HepG2 (cell line): Measurements from ENCODE around the gene RALY. TPM values are rescaled to one million over a fixed set of nuclear protein-coding genes. Genes with fewer than 3 reads are reported as not detected.

Source experiments
- ATAC-seq: fragments of 200-7000 bp; cut with Tn5 transposase; 3 replicates; pipeline ENCODE4 v1.9.1; 2020; ENCODE audit warnings: mild to moderate bottlenecking, moderate library complexity
- BruUV-seq: library from RNA; stranded (reverse); fragments of 400-500 nt; replicated peaks from 2 replicates; lab custom pipeline; 2021; lab: Mats Ljungman, UMichigan
- CTCF ChIA-PET: fragments of 300-600 bp; formaldehyde crosslinking; extraction: SDS; loops from one replicate; lab custom pipeline; 2021; ENCODE audit warnings: low total read pairs, inconsistent platforms, low intra/inter-chr PET ratio; lab: Yijun Ruan, JAX
- POLR2A ChIA-PET: fragments of 350-600 bp; sonication (Branson Sonifier 250); formaldehyde crosslinking; loops from one replicate; lab custom pipeline; 2020; ENCODE audit warnings: antibody characterized with exemption, inconsistent platforms; lab: Yijun Ruan, JAX
- DNase-seq: peaks from one replicate; pipeline ENCODE4 v3.0.0-alpha.2; 2015; ENCODE audit warnings: low spot score
- FAIRE-seq: peaks from 3 replicates; lab custom pipeline; 2011; peaks lifted over from hg19 to GRCh38; lab: Jason Lieb, UNC
- H2AFZ ChIP-seq: one replicate; pipeline ENCODE4 v1.6.1; 2011; ENCODE audit warnings: low read length, inconsistent platforms
- H3K27ac ChIP-seq: fragments of 300-600 bp; 3 replicates; pipeline ENCODE4 v1.8.0; 2011; ENCODE audit warnings: mixed run types, mild to moderate bottlenecking, mixed read lengths, low read length, inconsistent platforms; ENCODE audit not compliant: insufficient read depth; ENCODE audit errors: extremely low read length
- H3K27me3 ChIP-seq, 2 experiments: fragments of 200-600 bp in 1 of 2; 2 replicates in 1 of 2; 3 replicates in 1 of 2; pipeline versions ENCODE4 v1.6.0 to v1.8.0; 2011; ENCODE audit warnings: low read length in 2 of 2, mild to moderate bottlenecking in 2 of 2, moderate library complexity in 2 of 2, inconsistent platforms in 1 of 2; ENCODE audit not compliant: insufficient read depth in 2 of 2, control insufficient read depth in 1 of 2
- H3K36me3 ChIP-seq, 2 experiments: fragments of 200-600 bp in 1 of 2; replicated peaks in 1 of 2; 2 replicates in 1 of 2; 3 replicates in 1 of 2; pipeline versions ENCODE4 v1.5.1 to v1.8.0; 2011; ENCODE audit warnings: low read length in 2 of 2, inconsistent platforms in 1 of 2; ENCODE audit not compliant: insufficient read depth in 2 of 2, control insufficient read depth in 1 of 2
- H3K4me1 ChIP-seq: 2 replicates; pipeline ENCODE4 v1.5.1; 2012; ENCODE audit warnings: low read length, inconsistent platforms; ENCODE audit not compliant: insufficient read depth
- H3K4me2 ChIP-seq: 2 replicates; pipeline ENCODE4 v1.6.0; 2011; ENCODE audit warnings: low read depth, low read length, inconsistent platforms
- H3K4me3 ChIP-seq, 3 experiments: fragments of 200-600 bp in 1 of 3; sonication (generic), shearing (Covaris generic) in 1 of 3; replicated peaks in 1 of 3; 2 replicates each; pipeline ENCODE4 v1.5.1; 2011 to 2016; ENCODE audit warnings: low read length in 3 of 3, inconsistent platforms in 2 of 3, low read depth in 2 of 3, mild to moderate bottlenecking in 2 of 3, control low read depth in 1 of 3, mixed read lengths in 1 of 3; ENCODE audit not compliant: insufficient read depth in 1 of 3
- H3K79me2 ChIP-seq: one replicate; pipeline ENCODE4 v1.6.1; 2011; ENCODE audit warnings: low read length, inconsistent platforms; ENCODE audit not compliant: insufficient read depth
- H3K9ac ChIP-seq: 2 replicates; pipeline ENCODE4 v1.6.0; 2011; ENCODE audit warnings: mild to moderate bottlenecking, low read depth, low read length, inconsistent platforms; ENCODE audit not compliant: insufficient read depth
- H3K9me3 ChIP-seq: 2 replicates; pipeline ENCODE4 v1.5.1; 2012; ENCODE audit warnings: mild to moderate bottlenecking, low read length
- H4K20me1 ChIP-seq: 2 replicates; pipeline ENCODE4 v1.6.0; 2011; ENCODE audit warnings: inconsistent platforms, mild to moderate bottlenecking, low read length, moderate library complexity; ENCODE audit not compliant: insufficient read depth
- FIP1L1 ChIP-seq: fragments of 200-400 bp; formaldehyde crosslinking; IDR thresholded peaks from 2 replicates; pipeline ENCODE4 v1.6.1; 2018; ENCODE audit warnings: low read depth, mild to moderate bottlenecking, low read length, moderate library complexity, borderline replicate concordance; ENCODE audit not compliant: insufficient read depth
- HOXA5 ChIP-seq: sonication (generic); formaldehyde crosslinking; IDR thresholded peaks from 2 replicates; pipeline ENCODE4 v1.4.0; 2020; ENCODE audit warnings: missing genetic modification reagents
- POLR2A ChIP-seq, 2 experiments: IDR thresholded peaks; 2 replicates each; pipeline ENCODE4 v1.6.1; 2011; ENCODE audit warnings: low read depth in 2 of 2, low read length in 2 of 2, mild to moderate bottlenecking in 1 of 2, moderate library complexity in 1 of 2; ENCODE audit not compliant: insufficient read depth in 1 of 2
- PRDM10 ChIP-seq: sonication (generic); formaldehyde crosslinking; IDR thresholded peaks from 2 replicates; pipeline ENCODE4 v1.4.0; 2020; ENCODE audit warnings: low read depth, missing genetic modification reagents
- RAD21 ChIP-seq: fragments of 450-650 bp; formaldehyde crosslinking; IDR thresholded peaks from 2 replicates; pipeline ENCODE4 v1.5.0; 2020; ENCODE audit warnings: mild to moderate bottlenecking
- RBFOX2 ChIP-seq: fragments of 200-400 bp; formaldehyde crosslinking; IDR thresholded peaks from 2 replicates; pipeline ENCODE4 v1.6.1; 2017; ENCODE audit warnings: low read depth, mild to moderate bottlenecking, low read length
- SOX13 ChIP-seq, 3 experiments: fragments of 450-650 bp in 1 of 3; sonication (generic) in 1 of 3; formaldehyde crosslinking in 1 of 3; IDR thresholded peaks in 2 of 3; conservative IDR thresholded peaks in 1 of 3; 2 replicates each; pipeline versions ENCODE4 v1.5.0 to v1.6.1; 2016 to 2020; ENCODE audit warnings: antibody characterized with exemption in 1 of 3, mild to moderate bottlenecking in 1 of 3, missing compliant biosample characterization in 1 of 3, missing genetic modification reagents in 1 of 3, moderate library complexity in 1 of 3
- SP5 ChIP-seq: IDR thresholded peaks from 2 replicates; pipeline ENCODE4 v1.6.1; 2016; ENCODE audit warnings: low read depth, borderline replicate concordance
- TBL1XR1 ChIP-seq: fragments of 150-350 bp; IDR thresholded peaks from 2 replicates; pipeline ENCODE4 v1.6.1; 2014; ENCODE audit warnings: borderline replicate concordance, low read length; ENCODE audit not compliant: partially characterized antibody
- TFAP4 ChIP-seq: sonication (generic); IDR thresholded peaks from 2 replicates; pipeline ENCODE4 v1.6.1; 2016; ENCODE audit warnings: low read depth, borderline replicate concordance
- ZBTB33 ChIP-seq: sonication (generic); formaldehyde crosslinking; IDR thresholded peaks from 2 replicates; pipeline ENCODE4 v1.4.0; 2020; ENCODE audit warnings: missing genetic modification reagents
- ZNF30 ChIP-seq: sonication (generic); formaldehyde crosslinking; IDR thresholded peaks from 2 replicates; pipeline ENCODE4 v1.5.0; 2020; ENCODE audit warnings: mild to moderate bottlenecking, missing genetic modification reagents
- ZNF383 ChIP-seq: sonication (generic); formaldehyde crosslinking; IDR thresholded peaks from 2 replicates; pipeline ENCODE4 v1.4.0; 2020; ENCODE audit warnings: missing genetic modification reagents, mild to moderate bottlenecking, borderline replicate concordance
- ZNF552 ChIP-seq: sonication (generic); formaldehyde crosslinking; IDR thresholded peaks from 2 replicates; pipeline ENCODE4 v1.9.0; 2022; ENCODE audit warnings: missing genetic modification reagents, mild to moderate bottlenecking, borderline replicate concordance
- ZNF7 ChIP-seq: IDR thresholded peaks from 2 replicates; pipeline ENCODE4 v1.6.1; 2016; ENCODE audit warnings: missing biosample characterization, missing genetic modification reagents
- ZNF775 ChIP-seq: sonication (generic); formaldehyde crosslinking; IDR thresholded peaks from 2 replicates; pipeline ENCODE4 v1.4.0; 2020; ENCODE audit warnings: missing genetic modification reagents, mild to moderate bottlenecking, moderate library complexity, borderline replicate concordance
- WGBS: methylation state at CpG from one replicate; pipeline ENCODE4 v1.1.6; 2017; ENCODE audit warnings: low lambda C conversion rate; 5-methylcytosine and 5-hydroxymethylcytosine counted together
- in situ Hi-C: cut with HindIII; loops from 2 replicates; pipeline ENCODE4 v1.10.0; 2017; ENCODE audit warnings: low pct_unique_long_range_greater_than_20kb; ENCODE audit not compliant: extremely low pct_ligation_motif_present
- intact Hi-C: fragments of 100-400 bp; cut with micrococcal nuclease; formaldehyde crosslinking; loops from one replicate; pipeline ENCODE4 v1.10.0; 2022; ENCODE audit not compliant: unreplicated experiment
- polyA plus RNA-seq, 8 experiments: library from polyadenylated mRNA; depleted of rRNA in 3 of 8; stranded (reverse) in 7 of 8; unstranded in 1 of 8; fragments of >200 nt; fragmentation: Illumina TruSeq in 4 of 8; extraction: Trizol in 4 of 8; gene quantifications; 2 replicates each; pipeline versions ENCODE4 v1.2.1 to v1.2.3, GENCODE V29; 2011 to 2016; ENCODE audit warnings: low read depth in 4 of 8, missing spikeins in 1 of 8, mixed read lengths in 1 of 8; ENCODE audit not compliant: insufficient read depth in 1 of 8
- total RNA-seq, 5 experiments: library from RNA; depleted of rRNA; stranded (reverse); fragments of >200 nt; fragmentation: Illumina TruSeq; extraction: Trizol; gene quantifications; 2 replicates each; pipeline ENCODE4 v1.2.3, GENCODE V29; 2016; ENCODE audit warnings: low read depth in 1 of 5

The RALY gene
- total and polyA plus RNA-seq, 2 of the 13 experiments (the other 11 are each of a cell fraction or from before 2014, with no cell fraction given), result 178 to 186 TPM

- ChIA-PET POLR2A (interaction anchor here (5.6 kb wide), 1 partner anchor 24 kb away, joined by 27 read pairs; the partner anchor contains the start of gene EIF2S2), CTCF (no interaction called here)
- Histone ChIP-seq H3K79me2 (no peaks in the 10 kb centered on the region), H3K36me3 (peaks cover 42 to 86% of the 10 kb centered on the region in 2 experiments), H4K20me1 (peaks cover 19% of the 10 kb centered on the region), H3K4me3 (no peak overlapping the region), H3K27me3 (no peaks in the 10 kb centered on the region), H3K27ac (no peak overlapping the region), H3K9ac (no peak overlapping the region), H3K4me1 (no peaks in the 10 kb centered on the region), H3K4me2 (no peak overlapping the region), H2AFZ (no peak overlapping the region), H3K9me3 (no peaks in the 10 kb centered on the region)
- no peak for DNase-seq
- WGBS, result 94% methylated on average over 15 of the region's 15 CpGs
- BruUV-seq, result no TSS peak
- peak; percentile 9 for ATAC-seq
- in situ Hi-C loops, result no loop called here
- FAIRE-seq, result no peak
- intact Hi-C loops, result no loop called here
- TF ChIP-seq ZNF775 (CRISPR knock-in tag) (no peak), HOXA5 (peak; percentile 44; the same call in 1 of the 2 replicates), ZNF7 (CRISPR knock-in tag) (no peak), FIP1L1 (no peak), POLR2A (IDR thresholded peaks at IDR 0.05; ENCODE audit: insufficient read depth in 1 of 2, low read depth in 2 of 2, low read length in 2 of 2) (peak in 1 of 2 experiments; percentile 47; a peak in 3 of 4 replicates), ZBTB33 (CRISPR knock-in tag) (no peak), RAD21 (0 out of 2 replicates have a peak, but pooled peaks have one; percentile 11), ZNF383 (CRISPR knock-in tag) (no peak), ZNF552 (CRISPR knock-in tag) (no peak), TBL1XR1 (no peak), TFAP4 (no peak), RBFOX2 (peak; percentile 29; the same call in 1 of the 2 replicates), SOX13 (IDR thresholded peaks at IDR 0.05) (no peak), SOX13 (CRISPR knock-in tag; conservative IDR thresholded peaks at IDR 0.05 in 1 of 2, IDR thresholded peaks at IDR 0.05 in 1 of 2) (0 out of 4 replicates have a peak, but pooled peaks of 1 of the 2 experiments have one; percentile 2), ZNF30 (CRISPR knock-in tag) (no peak), PRDM10 (CRISPR knock-in tag) (no peak), SP5 (CRISPR knock-in tag) (no peak)
Observed at GRCh38 chr20:34088305-34089174, 94.8 kb downstream of the RALY start.
